ENCODE data around the gene GCSAM. TPM values are rescaled to one million over a fixed set of nuclear protein-coding genes. Genes with fewer than 3 reads are reported as not detected.

The GCSAM gene
- total RNA-seq, 1 donor from 2014 or later: not detected

DNA sequence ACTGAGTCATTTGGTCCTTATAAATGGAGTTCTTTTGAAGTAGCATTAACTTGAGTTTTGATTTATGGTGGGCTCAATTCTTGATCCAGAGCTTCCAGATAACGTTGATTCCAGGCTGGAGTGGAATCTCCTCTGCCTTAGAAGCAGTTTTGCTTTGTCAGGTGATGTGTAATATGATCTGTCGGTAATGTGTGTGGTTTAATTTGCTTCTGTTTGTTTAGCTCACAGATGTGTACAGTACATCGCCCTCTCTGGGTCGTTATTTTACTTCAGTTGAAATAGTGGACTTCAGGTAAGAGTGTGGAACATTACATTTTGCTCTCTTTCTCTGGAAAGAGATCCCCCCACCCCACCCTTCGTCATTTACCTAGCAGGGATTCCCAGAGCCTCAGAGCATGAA is 23.7 kb downstream of the GCSAM start:
- H3K36me3 Mint-ChIP-seq (ENCODE audit: unreplicated experiment): no peaks in the 10 kb centered on the region
- no peaks in the 10 kb centered on the region for H3K27me3 Mint-ChIP-seq (ENCODE audit: unreplicated experiment)

DNA sequence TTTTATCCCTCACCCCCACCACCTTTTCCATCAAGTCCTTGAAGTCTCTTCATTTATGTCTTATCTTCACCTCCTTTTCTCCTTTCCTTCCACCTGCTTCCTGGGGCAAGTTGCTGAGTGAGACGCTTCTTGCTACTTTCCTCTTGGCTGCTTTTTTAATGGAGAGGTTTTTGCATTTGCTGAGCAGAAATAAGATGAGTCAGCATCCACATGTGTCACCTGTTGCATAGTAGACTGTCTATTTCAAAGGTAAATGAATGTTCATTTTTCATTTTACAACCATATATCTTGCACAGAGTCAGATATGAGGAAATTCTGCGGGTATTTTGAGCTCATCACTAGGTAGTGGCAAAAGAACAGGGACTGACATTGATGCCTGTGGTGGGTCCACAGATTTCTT is 28.3 kb downstream of the GCSAM start:
- Mint-ChIP-seq H3K36me3 (ENCODE audit: unreplicated experiment) (no peaks in the 10 kb centered on the region), H3K27me3 (ENCODE audit: unreplicated experiment) (no peaks in the 10 kb centered on the region), H3K4me1 (ENCODE audit: unreplicated experiment) (peaks cover 4% of the 10 kb centered on the region), H3K4me3 (ENCODE audit: unreplicated experiment) (no peak overlapping the region), H3K9me3 (ENCODE audit: unreplicated experiment) (no peaks in the 10 kb centered on the region), H3K27ac (ENCODE audit: unreplicated experiment) (no peak overlapping the region)
- TF ChIP-seq, protein P1, sequence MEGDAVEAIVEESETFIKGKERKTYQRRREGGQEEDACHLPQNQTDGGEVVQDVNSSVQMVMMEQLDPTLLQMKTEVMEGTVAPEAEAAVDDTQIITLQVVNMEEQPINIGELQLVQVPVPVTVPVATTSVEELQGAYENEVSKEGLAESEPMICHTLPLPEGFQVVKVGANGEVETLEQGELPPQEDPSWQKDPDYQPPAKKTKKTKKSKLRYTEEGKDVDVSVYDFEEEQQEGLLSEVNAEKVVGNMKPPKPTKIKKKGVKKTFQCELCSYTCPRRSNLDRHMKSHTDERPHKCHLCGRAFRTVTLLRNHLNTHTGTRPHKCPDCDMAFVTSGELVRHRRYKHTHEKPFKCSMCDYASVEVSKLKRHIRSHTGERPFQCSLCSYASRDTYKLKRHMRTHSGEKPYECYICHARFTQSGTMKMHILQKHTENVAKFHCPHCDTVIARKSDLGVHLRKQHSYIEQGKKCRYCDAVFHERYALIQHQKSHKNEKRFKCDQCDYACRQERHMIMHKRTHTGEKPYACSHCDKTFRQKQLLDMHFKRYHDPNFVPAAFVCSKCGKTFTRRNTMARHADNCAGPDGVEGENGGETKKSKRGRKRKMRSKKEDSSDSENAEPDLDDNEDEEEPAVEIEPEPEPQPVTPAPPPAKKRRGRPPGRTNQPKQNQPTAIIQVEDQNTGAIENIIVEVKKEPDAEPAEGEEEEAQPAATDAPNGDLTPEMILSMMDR (IDR thresholded peaks at IDR 0.05): no peak
- no peak for DNase-seq (ENCODE audit: extremely low spot score, unreplicated experiment)

More for the DNA sequence above, 23.7 kb downstream of the GCSAM start:
- no peak for DNase-seq (ENCODE audit: extremely low spot score, unreplicated experiment)
- TF ChIP-seq, protein P1 (IDR thresholded peaks at IDR 0.05): no peak
- Mint-ChIP-seq H3K9me3 (ENCODE audit: unreplicated experiment) (no peaks in the 10 kb centered on the region), H3K4me3 (ENCODE audit: unreplicated experiment) (no peak overlapping the region), H3K4me1 (ENCODE audit: unreplicated experiment) (no peaks in the 10 kb centered on the region), H3K27ac (ENCODE audit: unreplicated experiment) (no peak overlapping the region)

DNA sequence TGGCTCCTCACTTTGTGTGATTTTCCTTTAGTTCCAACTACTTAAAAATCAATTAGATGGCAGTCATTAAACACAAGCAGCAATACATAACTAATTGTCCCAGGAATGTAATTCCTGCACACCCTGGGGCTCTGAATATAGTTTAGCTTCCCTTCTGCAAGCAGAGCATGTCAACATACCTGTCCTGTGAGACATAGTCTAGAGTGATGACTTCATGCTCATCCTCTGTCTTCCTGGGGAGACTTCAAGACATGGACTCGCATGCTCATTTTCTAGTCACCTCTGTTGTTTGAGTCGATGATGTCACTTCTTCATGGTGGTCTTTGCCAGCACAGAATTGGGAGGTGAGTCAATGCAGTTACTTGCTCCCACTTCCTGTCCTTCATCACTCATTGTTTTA is 31.1 kb downstream of the GCSAM start:
- Mint-ChIP-seq H3K36me3 (ENCODE audit: unreplicated experiment) (no peaks in the 10 kb centered on the region), H3K4me3 (ENCODE audit: unreplicated experiment) (no peak overlapping the region), H3K27ac (ENCODE audit: unreplicated experiment) (no peak overlapping the region), H3K9me3 (ENCODE audit: unreplicated experiment) (no peaks in the 10 kb centered on the region), H3K4me1 (ENCODE audit: unreplicated experiment) (peaks cover 18% of the 10 kb centered on the region), H3K27me3 (ENCODE audit: unreplicated experiment) (no peaks in the 10 kb centered on the region)
- DNase-seq (ENCODE audit: extremely low spot score, unreplicated experiment): no peak
- TF ChIP-seq, protein P1 (IDR thresholded peaks at IDR 0.05): no peak

DNA sequence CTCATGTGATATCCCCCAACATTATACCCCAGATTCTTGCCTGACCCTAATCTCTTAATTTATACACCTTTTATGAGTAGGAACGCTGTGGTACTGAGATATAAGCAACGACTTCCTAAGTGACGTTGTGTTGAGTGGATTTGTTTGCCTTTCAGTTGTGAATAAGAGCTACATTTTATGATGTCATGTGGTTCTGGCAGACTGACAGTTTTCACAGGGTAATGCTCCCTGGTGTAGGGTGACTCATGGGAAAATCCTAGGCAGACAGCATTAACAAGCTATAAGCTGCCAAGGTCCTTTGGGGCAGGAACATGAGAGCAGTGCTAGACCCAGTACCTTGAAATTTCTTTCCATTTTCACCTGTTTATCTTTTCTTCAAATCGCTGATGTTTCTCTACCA is 35.7 kb downstream of the GCSAM start:
- Mint-ChIP-seq H3K4me1 (ENCODE audit: unreplicated experiment) (peaks cover 33% of the 10 kb centered on the region), H3K27ac (ENCODE audit: unreplicated experiment) (peak overlapping the region; percentile 61), H3K9me3 (ENCODE audit: unreplicated experiment) (peaks cover 6% of the 10 kb centered on the region), H3K36me3 (ENCODE audit: unreplicated experiment) (peaks cover 2% of the 10 kb centered on the region), H3K4me3 (ENCODE audit: unreplicated experiment) (no peak overlapping the region), H3K27me3 (ENCODE audit: unreplicated experiment) (no peaks in the 10 kb centered on the region)
- DNase-seq (ENCODE audit: extremely low spot score, unreplicated experiment): no peak
- TF ChIP-seq, protein P1 (IDR thresholded peaks at IDR 0.05): no peak

DNA sequence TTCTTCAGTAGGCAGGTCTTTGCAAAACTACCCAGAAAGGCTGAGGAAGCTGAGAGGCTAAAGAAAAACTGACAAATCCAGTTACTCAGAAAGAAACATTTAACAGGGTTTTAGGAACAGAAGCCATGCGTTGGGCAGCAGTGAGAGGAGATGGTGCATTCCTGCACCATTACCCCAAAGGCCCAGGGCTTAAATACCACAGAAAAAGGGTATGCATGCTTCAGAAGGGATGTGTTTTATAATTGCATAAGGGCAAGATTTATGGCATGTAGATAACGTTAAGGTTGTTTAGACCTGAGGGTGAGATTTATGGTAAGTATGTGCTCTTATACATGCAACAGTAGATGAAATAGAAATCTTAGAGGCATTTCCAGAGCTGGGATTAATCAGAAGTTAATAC is 36.9 kb downstream of the GCSAM start:
- DNase-seq (ENCODE audit: extremely low spot score, unreplicated experiment): no peak
- no peaks in the 10 kb centered on the region for H3K27me3 Mint-ChIP-seq (ENCODE audit: unreplicated experiment)
- H3K36me3 Mint-ChIP-seq (ENCODE audit: unreplicated experiment): peaks cover 2% of the 10 kb centered on the region
- TF ChIP-seq, protein P1 (IDR thresholded peaks at IDR 0.05): no peak
- H3K4me3 Mint-ChIP-seq (ENCODE audit: unreplicated experiment): no peak overlapping the region
- no peak overlapping the region for H3K27ac Mint-ChIP-seq (ENCODE audit: unreplicated experiment)
- H3K9me3 Mint-ChIP-seq (ENCODE audit: unreplicated experiment): peaks cover 6% of the 10 kb centered on the region
- H3K4me1 Mint-ChIP-seq (ENCODE audit: unreplicated experiment): peaks cover 30% of the 10 kb centered on the region
